COLO668 (cell line): ENCODE results near the gene LENG1.

Experiments used
- DNase-seq: peaks from one replicate; lab custom pipeline; 2025; ENCODE audit not compliant: unreplicated experiment; lab: John Stamatoyannopoulos, UW

Gene LENG1

DNA sequence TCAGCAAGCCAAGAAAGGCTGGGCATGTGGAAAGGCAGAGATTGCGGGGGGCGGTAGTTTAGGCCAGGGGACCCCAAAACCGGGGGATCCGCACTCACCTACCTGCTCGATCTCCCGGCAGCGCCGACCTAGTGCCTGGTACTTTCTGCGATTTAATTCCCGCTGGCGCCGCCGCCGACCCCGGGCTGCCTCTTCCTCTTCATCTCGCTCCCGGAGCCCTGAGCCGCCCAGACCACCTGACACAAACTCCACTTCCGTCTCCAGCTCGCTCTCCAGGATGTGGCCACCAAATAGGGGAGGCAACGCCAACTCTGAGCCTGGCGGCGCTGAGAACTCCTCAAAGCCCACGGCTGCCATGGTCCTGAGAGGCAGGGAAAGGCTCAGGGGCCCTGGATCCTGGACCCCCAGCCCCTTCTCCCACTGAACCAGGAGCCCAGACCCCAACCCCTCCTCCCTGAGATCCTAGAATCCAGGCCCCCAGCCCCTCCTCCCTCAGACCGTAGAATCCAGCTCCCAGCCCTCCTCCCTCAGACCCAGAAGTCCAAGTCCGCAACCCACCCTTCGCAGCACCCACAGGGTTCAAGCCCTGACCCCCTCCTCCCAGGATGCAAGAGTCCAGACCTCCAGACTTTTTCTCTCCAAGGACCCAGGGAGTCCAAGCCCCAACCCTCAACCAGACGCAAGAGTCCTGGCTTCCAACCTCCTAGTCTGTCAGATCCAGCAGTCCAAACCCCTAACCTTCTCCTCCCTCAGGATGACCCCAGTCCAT lies 45.0 kb downstream of the LENG1 start:
- peak; percentile 55 for DNase-seq

DNA sequence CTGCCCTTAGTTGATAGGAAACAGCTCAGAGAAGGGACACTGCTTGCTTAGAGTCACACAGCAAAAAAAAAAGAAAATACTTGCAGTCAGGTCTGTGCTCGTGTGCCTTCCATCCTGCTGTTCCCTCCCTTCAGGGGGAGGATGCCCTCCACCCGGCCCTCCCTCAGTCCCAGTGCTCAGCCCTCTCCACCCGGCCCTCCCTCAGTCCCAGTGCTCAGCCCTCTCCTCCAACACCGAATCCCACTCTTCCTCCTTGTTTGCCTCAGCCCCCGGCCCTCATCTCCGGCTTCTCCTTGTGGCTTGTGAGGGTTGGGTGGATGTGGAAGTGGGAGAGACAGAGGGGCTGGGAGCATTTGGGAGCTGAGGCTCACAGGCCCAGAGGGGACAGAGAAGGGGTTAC lies 49.9 kb downstream of the LENG1 start:
- DNase-seq, result no peak

DNA sequence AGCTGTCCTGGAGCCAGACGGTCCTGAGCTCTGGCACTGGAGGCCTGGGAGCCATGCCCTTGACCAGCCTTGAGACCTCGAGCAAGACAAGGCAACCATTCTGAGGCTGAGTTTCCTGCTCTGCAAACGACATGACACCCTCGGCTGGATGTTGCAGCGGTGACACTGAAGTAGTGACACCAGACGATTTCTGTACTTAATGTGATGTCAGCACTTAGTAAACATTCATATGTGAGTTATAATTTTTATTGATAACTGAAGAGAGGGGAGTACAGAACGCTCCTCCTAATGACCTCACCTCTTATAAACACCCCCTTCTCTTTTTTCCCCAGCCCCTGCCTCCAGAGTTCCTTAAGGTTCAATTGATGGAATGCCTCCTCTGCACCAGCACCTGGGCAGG lies 51.0 kb downstream of the LENG1 start:
- no peak for DNase-seq

DNA sequence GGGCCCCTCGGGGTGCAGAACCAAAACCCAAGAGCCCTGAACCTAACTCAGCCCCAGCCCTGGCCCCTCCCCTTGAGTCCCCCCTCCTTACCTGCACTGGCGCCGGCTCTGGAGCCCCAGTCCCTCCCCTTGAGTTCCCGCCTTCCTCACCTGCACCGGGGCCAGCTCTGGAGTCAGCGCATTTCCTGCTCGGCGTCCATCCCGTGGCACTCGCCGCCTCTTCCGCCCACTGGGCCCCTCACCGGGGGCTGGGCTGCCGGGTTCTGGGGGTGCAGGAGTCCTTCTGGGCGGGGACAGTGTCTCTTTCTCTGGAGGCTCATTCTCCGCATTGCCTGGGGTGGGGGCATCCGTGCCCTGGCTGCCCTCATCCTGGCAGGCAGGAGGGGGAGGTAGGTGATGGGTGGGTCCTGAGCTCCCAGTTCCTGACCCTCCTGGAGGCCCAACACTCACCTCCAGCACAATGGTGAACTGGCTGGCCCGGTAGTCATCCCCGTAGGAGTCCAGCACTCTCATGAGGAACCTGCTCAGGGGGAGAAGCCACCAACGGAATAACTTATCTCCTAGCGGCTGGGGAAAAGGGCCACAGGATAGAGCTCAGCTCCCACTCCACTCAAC lies 51.5 kb downstream of the LENG1 start:
- DNase-seq, result no peak

DNA sequence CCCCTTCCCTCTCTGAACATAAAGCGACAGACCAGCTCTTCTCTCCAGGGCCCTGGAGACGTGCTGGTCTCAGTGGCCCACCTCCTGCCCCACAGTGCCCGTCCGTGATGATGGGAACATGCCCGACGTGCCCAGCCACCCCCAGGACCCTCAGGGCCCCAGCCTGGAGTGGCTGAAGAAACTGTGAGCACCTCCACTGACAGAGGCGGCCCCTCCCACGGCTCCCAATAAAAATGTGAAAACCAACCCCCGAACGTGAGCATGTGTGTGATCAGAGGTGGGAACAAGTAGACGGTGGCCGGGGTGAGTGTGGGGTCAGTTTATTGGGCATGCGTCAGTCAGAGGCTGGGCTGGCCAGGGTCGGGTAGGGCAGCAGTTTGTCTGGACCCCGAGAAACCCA lies 52.8 kb downstream of the LENG1 start:
- no peak for DNase-seq

DNA sequence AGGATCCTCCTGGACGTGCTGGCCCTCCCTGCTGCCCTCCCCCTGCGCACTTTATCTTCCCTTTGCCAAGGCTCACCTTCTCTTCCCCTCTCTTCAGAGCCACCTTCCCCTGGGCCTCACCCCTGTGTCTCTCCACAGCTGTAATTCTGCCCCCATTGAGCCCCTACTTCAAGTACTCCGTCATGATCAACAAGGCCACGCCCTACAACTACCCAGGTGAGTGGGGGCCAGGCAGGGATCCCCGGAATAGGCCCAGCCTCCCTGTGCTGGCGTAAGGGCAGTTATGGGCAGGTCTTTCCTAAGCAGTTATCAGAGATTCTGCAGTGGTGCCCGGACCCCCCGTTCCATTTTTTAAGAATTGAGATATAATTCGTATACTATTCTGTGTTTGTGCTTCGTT lies 53.7 kb downstream of the LENG1 start:
- no peak for DNase-seq
